ENCODE measurements around the gene CNN2.

CNN2 gene

DNA sequence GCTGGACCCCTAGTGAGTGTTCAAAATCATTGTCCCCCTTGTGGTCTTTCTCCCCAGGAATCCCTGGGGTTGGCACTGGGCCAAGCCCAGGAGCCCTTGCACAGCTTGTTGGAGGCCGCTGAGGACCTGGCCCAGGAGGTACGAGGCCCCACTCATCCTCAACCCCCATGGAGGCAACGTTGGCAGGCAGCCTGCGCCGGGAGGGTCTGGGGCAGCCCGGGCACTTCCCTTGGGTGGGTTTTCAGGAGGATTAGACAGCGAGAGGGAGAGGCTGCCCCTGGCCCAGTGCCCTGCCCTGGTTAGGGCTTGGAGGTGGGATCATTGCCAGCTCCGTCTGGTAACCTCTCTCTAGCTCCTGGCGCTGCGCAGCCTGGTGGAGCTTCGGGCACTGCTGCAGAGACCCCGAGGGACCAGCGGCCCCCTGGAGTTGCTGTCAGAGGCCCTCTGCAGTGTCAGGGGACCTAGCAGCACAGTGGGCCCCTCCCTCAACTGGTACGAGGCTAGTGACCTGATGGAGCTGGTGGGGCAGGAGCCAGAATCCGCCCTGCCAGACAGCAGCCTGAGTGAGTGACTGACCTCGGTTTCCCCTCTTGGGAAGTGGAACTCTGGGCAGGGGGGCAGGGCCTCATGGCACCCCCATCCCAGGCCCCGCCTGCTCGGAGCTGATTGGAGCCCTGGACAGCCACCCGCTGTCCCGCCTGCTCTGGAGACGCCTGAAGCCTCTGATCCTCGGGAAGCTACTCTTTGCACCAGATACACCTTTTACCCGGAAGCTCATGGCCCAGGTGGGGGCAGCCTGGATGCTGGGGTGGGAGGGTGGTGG lies 16.5 kb downstream of the CNN2 start:
- no peak overlapping the region for H3K27ac ChIP-seq
- TF ChIP-seq, protein P1, sequence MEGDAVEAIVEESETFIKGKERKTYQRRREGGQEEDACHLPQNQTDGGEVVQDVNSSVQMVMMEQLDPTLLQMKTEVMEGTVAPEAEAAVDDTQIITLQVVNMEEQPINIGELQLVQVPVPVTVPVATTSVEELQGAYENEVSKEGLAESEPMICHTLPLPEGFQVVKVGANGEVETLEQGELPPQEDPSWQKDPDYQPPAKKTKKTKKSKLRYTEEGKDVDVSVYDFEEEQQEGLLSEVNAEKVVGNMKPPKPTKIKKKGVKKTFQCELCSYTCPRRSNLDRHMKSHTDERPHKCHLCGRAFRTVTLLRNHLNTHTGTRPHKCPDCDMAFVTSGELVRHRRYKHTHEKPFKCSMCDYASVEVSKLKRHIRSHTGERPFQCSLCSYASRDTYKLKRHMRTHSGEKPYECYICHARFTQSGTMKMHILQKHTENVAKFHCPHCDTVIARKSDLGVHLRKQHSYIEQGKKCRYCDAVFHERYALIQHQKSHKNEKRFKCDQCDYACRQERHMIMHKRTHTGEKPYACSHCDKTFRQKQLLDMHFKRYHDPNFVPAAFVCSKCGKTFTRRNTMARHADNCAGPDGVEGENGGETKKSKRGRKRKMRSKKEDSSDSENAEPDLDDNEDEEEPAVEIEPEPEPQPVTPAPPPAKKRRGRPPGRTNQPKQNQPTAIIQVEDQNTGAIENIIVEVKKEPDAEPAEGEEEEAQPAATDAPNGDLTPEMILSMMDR (IDR thresholded peaks at IDR 0.05), result no peak
- no peak for TF ChIP-seq ZFX (IDR thresholded peaks at IDR 0.05; ENCODE audit: borderline replicate concordance)

DNA sequence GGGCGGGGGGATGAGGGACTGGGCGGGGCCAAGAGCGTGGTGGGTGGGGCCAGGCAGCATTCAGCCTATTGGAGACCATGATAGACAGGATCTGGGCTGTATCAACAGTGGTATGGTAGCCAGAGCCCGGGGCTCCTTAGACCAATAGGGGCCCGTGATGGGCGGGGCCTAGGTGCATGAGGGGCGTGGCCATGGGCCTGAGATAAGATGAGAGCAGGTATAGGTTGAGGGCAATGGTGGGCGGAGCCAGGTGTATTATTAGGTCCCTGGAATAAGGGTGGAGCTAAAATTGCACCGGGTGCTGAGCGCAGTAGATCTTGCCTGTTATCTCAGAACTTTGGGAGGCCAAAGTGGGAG lies 18.8 kb downstream of the CNN2 start:
- TF ChIP-seq, protein P1 (IDR thresholded peaks at IDR 0.05), result no peak
- no peak for TF ChIP-seq ZFX (IDR thresholded peaks at IDR 0.05; ENCODE audit: borderline replicate concordance)
- peak overlapping the region; percentile 66 for H3K27ac ChIP-seq

GRCh38 chr19:1046117-1046626 lies 19.8 kb downstream of the CNN2 start:
- TF ChIP-seq, protein P1 (IDR thresholded peaks at IDR 0.05), result no peak
- no peak for TF ChIP-seq ZFX (IDR thresholded peaks at IDR 0.05; ENCODE audit: borderline replicate concordance)

DNA sequence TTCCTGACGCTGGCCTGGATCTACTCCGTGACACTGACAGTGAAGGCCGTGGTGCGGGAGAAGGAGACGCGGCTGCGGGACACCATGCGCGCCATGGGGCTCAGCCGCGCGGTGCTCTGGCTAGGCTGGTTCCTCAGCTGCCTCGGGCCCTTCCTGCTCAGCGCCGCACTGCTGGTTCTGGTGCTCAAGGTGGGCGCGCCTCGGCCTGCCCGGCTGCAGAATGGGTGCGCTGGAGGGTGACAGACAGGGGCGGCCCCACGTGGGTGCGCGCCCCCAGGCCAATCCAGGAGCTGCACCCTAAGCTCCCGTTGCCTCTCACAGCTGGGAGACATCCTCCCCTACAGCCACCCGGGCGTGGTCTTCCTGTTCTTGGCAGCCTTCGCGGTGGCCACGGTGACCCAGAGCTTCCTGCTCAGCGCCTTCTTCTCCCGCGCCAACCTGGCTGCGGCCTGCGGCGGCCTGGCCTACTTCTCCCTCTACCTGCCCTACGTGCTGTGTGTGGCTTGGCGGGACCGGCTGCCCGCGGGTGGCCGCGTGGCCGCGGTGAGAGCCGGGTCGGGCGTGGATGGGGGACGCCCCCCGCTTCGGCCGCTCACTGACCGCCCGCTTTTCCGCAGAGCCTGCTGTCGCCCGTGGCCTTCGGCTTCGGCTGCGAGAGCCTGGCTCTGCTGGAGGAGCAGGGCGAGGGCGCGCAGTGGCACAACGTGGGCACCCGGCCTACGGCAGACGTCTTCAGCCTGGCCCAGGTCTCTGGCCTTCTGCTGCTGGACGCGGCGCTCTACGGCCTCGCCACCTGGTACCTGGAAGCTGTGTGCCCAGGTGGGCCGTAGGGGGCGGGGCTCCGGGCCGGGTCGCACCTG lies 20.7 kb downstream of the CNN2 start:
- TF ChIP-seq ZFX (IDR thresholded peaks at IDR 0.05; ENCODE audit: borderline replicate concordance), result no peak
- TF ChIP-seq, protein P1 (IDR thresholded peaks at IDR 0.05), result no peak
- H3K27ac ChIP-seq, result no peak overlapping the region

More at GRCh38 chr19:1046117-1046626, 19.8 kb downstream of the CNN2 start:
- peak overlapping the region; percentile 66 for H3K27ac ChIP-seq

- H3K27ac ChIP-seq, result no peak overlapping the region
- no peak for TF ChIP-seq ZFX (IDR thresholded peaks at IDR 0.05; ENCODE audit: borderline replicate concordance)
- TF ChIP-seq, protein P1 (IDR thresholded peaks at IDR 0.05), result no peak
These were observed 21.3 kb downstream of the CNN2 start for GRCh38 chr19:1047696-1048147.

- no peak for TF ChIP-seq ZFX (IDR thresholded peaks at IDR 0.05; ENCODE audit: borderline replicate concordance)
- TF ChIP-seq, protein P1 (IDR thresholded peaks at IDR 0.05), result no peak
- no peak overlapping the region for H3K27ac ChIP-seq
These were observed 22.7 kb downstream of the CNN2 start for GRCh38 chr19:1049106-1049505.
